Mucosa of gallbladder (tissue), 1 donor: ENCODE measurements around the gene SET. TPM values are rescaled to one million over a fixed set of nuclear protein-coding genes. Genes with fewer than 3 reads are reported as not detected.
"Not testable (repeated sequence)": the region's sequence is repeated elsewhere in the genome, so short reads cannot be mapped to it uniquely, and the experiment has no call there.

ENCODE experiments used
- DNase-seq: peaks from one replicate; pipeline ENCODE4 v3.0.0-alpha.2; 2020; ENCODE audit warnings: low spot score
- total RNA-seq: library from RNA; stranded (reverse); gene quantifications from one replicate; pipeline ENCODE4 v1.2.1, GENCODE V29; 2021
- donor health status: DM: no; HTN: no; CAD: no.

The SET gene
- total RNA-seq, 1 donor from 2014 or later = 198 TPM

GRCh38 chr9:128687453-128687852, 1.6 kb upstream of the SET start:
- no peak for DNase-seq

- DNase-seq = peak; percentile 43
Measured at GRCh38 chr9:128689293-128689774, 312 bp downstream of the SET start.

GRCh38 chr9:128689820-128690683, 1.0 kb downstream of the SET start:
- DNase-seq = peak; percentile 31

GRCh38 chr9:128690684-128691034, 1.6 kb downstream of the SET start:
- no peak for DNase-seq

- not testable (repeated sequence) for DNase-seq
Measured at GRCh38 chr9:128693738-128694137, 4.7 kb downstream of the SET start.

GRCh38 chr9:128694344-128694743, 5.3 kb downstream of the SET start:
- DNase-seq = no peak

GRCh38 chr9:128696923-128697707, 8.1 kb downstream of the SET start:
- no peak for DNase-seq

- DNase-seq = not testable (repeated sequence)
Measured at GRCh38 chr9:128699096-128699795, 10.2 kb downstream of the SET start.

- DNase-seq = no peak
Measured at GRCh38 chr9:128701227-128701854, 12.3 kb downstream of the SET start.

GRCh38 chr9:128702445-128702948, 13.5 kb downstream of the SET start, which contains the start of gene PKN3:
Gene PKN3 (plus strand): TSS chr9:128702503. CDS start chr9:128702916, 413 bp downstream.
- peak; percentile 86 for DNase-seq

GRCh38 chr9:128702949-128703615, 14.1 kb downstream of the SET start:
- DNase-seq = no peak

- DNase-seq = no peak
Measured at GRCh38 chr9:128703616-128704355, 14.8 kb downstream of the SET start.

- DNase-seq = no peak
Measured at GRCh38 chr9:128704356-128704670, 15.3 kb downstream of the SET start.

- no peak for DNase-seq
Measured at GRCh38 chr9:128705051-128705965, 16.3 kb downstream of the SET start.

GRCh38 chr9:128706045-128706444, 17.0 kb downstream of the SET start:
- DNase-seq = no peak

- DNase-seq = no peak
Measured at GRCh38 chr9:128706671-128707381, 17.8 kb downstream of the SET start.

- DNase-seq = no peak
Measured at GRCh38 chr9:128707446-128707845, 18.4 kb downstream of the SET start.
